CD14-positive monocyte (primary cell): ENCODE results near the gene ZNF407. TPM values are rescaled to one million over a fixed set of nuclear protein-coding genes. Genes with fewer than 3 reads are reported as not detected.

Experiments
- DNase-seq, 3 donors: peaks; one replicate each; pipeline ENCODE4 v3.0.0-alpha.2; 2011 to 2022
- H2AFZ ChIP-seq: 2 replicates; pipeline ENCODE4 v1.6.0; 2012; ENCODE audit warnings: mild to moderate bottlenecking, low read depth, low read length, inconsistent platforms; ENCODE audit not compliant: insufficient read depth, poor library complexity, severe bottlenecking
- H3K27ac ChIP-seq, 2 donors: 1 replicate in 1 of 2; 2 replicates in 1 of 2; pipeline ENCODE4 v1.5.1; 2012 to 2013; ENCODE audit warnings: low read length in 2 of 2, control low read depth in 1 of 2, inconsistent platforms in 1 of 2, low read depth in 1 of 2, mild to moderate bottlenecking in 1 of 2
- H3K27me3 ChIP-seq, 2 donors: one replicate each; pipeline versions ENCODE4 v1.6.0 to v1.6.1; 2011 to 2013; ENCODE audit warnings: low read length in 2 of 2; ENCODE audit not compliant: control insufficient read depth in 2 of 2, insufficient read depth in 2 of 2
- H3K36me3 ChIP-seq, 2 donors: replicated peaks in 1 of 2; 1 replicate in 1 of 2; 2 replicates in 1 of 2; pipeline versions ENCODE4 v1.5.1 to v1.6.1; 2012 to 2013; ENCODE audit warnings: low read length in 2 of 2, control low read depth in 1 of 2, inconsistent platforms in 1 of 2, mild to moderate bottlenecking in 1 of 2; ENCODE audit not compliant: insufficient read depth in 2 of 2, control insufficient read depth in 1 of 2
- H3K4me1 ChIP-seq, 2 donors: 1 replicate in 1 of 2; 2 replicates in 1 of 2; pipeline versions ENCODE4 v1.5.1 to v1.6.1; 2012 to 2013; ENCODE audit warnings: low read length in 2 of 2, control low read depth in 1 of 2, inconsistent platforms in 1 of 2, mild to moderate bottlenecking in 1 of 2, moderate library complexity in 1 of 2; ENCODE audit not compliant: insufficient read depth in 2 of 2, control insufficient read depth in 1 of 2
- H3K4me2 ChIP-seq: replicated peaks from 2 replicates; pipeline ENCODE3; 2012; ENCODE audit warnings: low read length, moderate library complexity, mild to moderate bottlenecking; ENCODE audit not compliant: poor library complexity, severe bottlenecking; ENCODE audit errors: extremely low read depth
- H3K4me3 ChIP-seq, 3 experiments: fragments of 200-600 bp in 1 of 3; sonication (generic) in 1 of 3; replicated peaks in 1 of 3; 1 replicate in 2 of 3; 2 replicates in 1 of 3; pipeline ENCODE4 v1.5.1; 2011 to 2013; ENCODE audit warnings: low read length in 3 of 3, mild to moderate bottlenecking in 3 of 3, control low read depth in 2 of 3, low read depth in 2 of 3, inconsistent platforms in 1 of 3, moderate library complexity in 1 of 3
- H3K79me2 ChIP-seq: 2 replicates; pipeline ENCODE4 v1.6.0; 2012; ENCODE audit warnings: mild to moderate bottlenecking, control low read depth, inconsistent platforms, low read length, moderate library complexity; ENCODE audit not compliant: insufficient read depth
- H3K9ac ChIP-seq: 2 replicates; pipeline ENCODE4 v1.6.0; 2017; ENCODE audit warnings: low read length, mild to moderate bottlenecking; ENCODE audit not compliant: insufficient read depth, poor library complexity, severe bottlenecking
- H3K9me3 ChIP-seq, 2 donors: replicated peaks in 1 of 2; 1 replicate in 1 of 2; 2 replicates in 1 of 2; pipeline versions ENCODE4 v1.5.1 to v1.6.1; 2012 to 2013; ENCODE audit warnings: low read length in 2 of 2, control low read depth in 1 of 2; ENCODE audit not compliant: control insufficient read depth in 1 of 2, insufficient read depth in 1 of 2
- H4K20me1 ChIP-seq: 2 replicates; pipeline ENCODE4 v1.6.0; 2012; ENCODE audit warnings: mild to moderate bottlenecking, low read length, control low read depth, moderate library complexity; ENCODE audit not compliant: insufficient read depth
- H3K27ac Mint-ChIP-seq, 7 donors: one replicate each; pipeline ENCODE4 v1.8.0; 2020; ENCODE audit warnings: mild to moderate bottlenecking in 7 of 7, mixed read lengths in 7 of 7, moderate library complexity in 6 of 7, inconsistent platforms in 2 of 7
- H3K27me3 Mint-ChIP-seq, 3 donors: one replicate each; pipeline ENCODE4 v1.8.0; 2021 to 2022; ENCODE audit warnings: low read depth in 3 of 3, mild to moderate bottlenecking in 3 of 3, mixed read lengths in 3 of 3, moderate library complexity in 3 of 3, inconsistent platforms in 1 of 3
- H3K36me3 Mint-ChIP-seq, 2 donors: one replicate each; pipeline ENCODE4 v1.8.0; 2020; ENCODE audit warnings: mixed read lengths in 2 of 2, inconsistent platforms in 1 of 2, mild to moderate bottlenecking in 1 of 2
- H3K4me1 Mint-ChIP-seq: one replicate; pipeline ENCODE4 v1.8.0; 2020; ENCODE audit warnings: mild to moderate bottlenecking, mixed read lengths
- H3K4me3 Mint-ChIP-seq, 2 donors: one replicate each; pipeline ENCODE4 v1.8.0; 2020; ENCODE audit warnings: mild to moderate bottlenecking in 2 of 2, mixed read lengths in 2 of 2, moderate library complexity in 1 of 2
- H3K9me3 Mint-ChIP-seq, 7 donors: one replicate each; pipeline ENCODE4 v1.8.0; 2020 to 2022; ENCODE audit warnings: mixed read lengths in 7 of 7, mild to moderate bottlenecking in 6 of 7, moderate library complexity in 6 of 7, inconsistent platforms in 2 of 7
- CTCF ChIP-seq: fragments of 200-600 bp; IDR thresholded peaks from one replicate; pipeline ENCODE4 v1.8.0; 2022; ENCODE audit warnings: antibody characterized with exemption, mild to moderate bottlenecking
- WGBS: methylation state at CpG from one replicate; pipeline ENCODE4 v1.1.5; 2013; ENCODE audit warnings: missing lambda C conversion rate; ENCODE audit not compliant: insufficient coverage; 5-methylcytosine and 5-hydroxymethylcytosine counted together
- intact Hi-C, 2 donors: fragments of 100-400 bp; cut with micrococcal nuclease; formaldehyde crosslinking; loops; one replicate each; pipeline versions ENCODE4 v1.15.0 to v1.15.1; 2023
- polyA plus RNA-seq, 3 donors: library from polyadenylated mRNA; depleted of rRNA in 1 of 3; unstranded in 2 of 3; stranded (reverse) in 1 of 3; fragments of 300-500 nt in 2 of 3; fragments of >200 nt in 1 of 3; fragmentation: Illumina TruSeq in 2 of 3; gene quantifications; 1 replicate in 2 of 3; 2 replicates in 1 of 3; pipeline ENCODE4 v1.2.3, GENCODE V29; 2012 to 2021

ZNF407 gene
- polyA plus RNA-seq, 3 donors, result 1.3 to 3.6 (median 1.6) TPM

- Histone ChIP-seq H3K4me1 (no peaks in the 10 kb centered on the region), H3K27ac (no peak overlapping the region), H3K4me2 (no peak overlapping the region), H2AFZ (no peak overlapping the region), H3K9me3 (peaks cover 15 to 19% of the 10 kb centered on the region in 2 donors), H3K4me3 (no peak overlapping the region), H3K36me3 (no peaks in the 10 kb centered on the region), H4K20me1 (no peaks in the 10 kb centered on the region), H3K27me3 (no peaks in the 10 kb centered on the region), H3K9ac (no peak overlapping the region), H3K79me2 (no peaks in the 10 kb centered on the region)
- H3K4me3 Mint-ChIP-seq, result no peak overlapping the region
- H3K4me1 Mint-ChIP-seq, result no peaks in the 10 kb centered on the region
- TF ChIP-seq CTCF, result no peak
- peaks cover 3 to 9% (median 3%) of the 10 kb centered on the region in 3 donors for H3K27me3 Mint-ChIP-seq
- 83% methylated on average over 2 of the region's 8 CpGs for WGBS
- H3K9me3 Mint-ChIP-seq, result peaks cover 3 to 18% (median 7%) of the 10 kb centered on the region in 7 donors
- no peaks in the 10 kb centered on the region for H3K36me3 Mint-ChIP-seq
- no peak overlapping the region for H3K27ac Mint-ChIP-seq
- no peak for DNase-seq
- intact Hi-C loops, result no loop called here
These were observed 490.4 kb downstream of the ZNF407 start for GRCh38 chr18:75088021-75088506.

- Histone ChIP-seq H3K4me1 (no peaks in the 10 kb centered on the region), H3K4me2 (no peak overlapping the region), H4K20me1 (no peaks in the 10 kb centered on the region), H3K27ac (no peak overlapping the region), H3K9ac (no peak overlapping the region), H3K27me3 (no peaks in the 10 kb centered on the region), H3K79me2 (no peaks in the 10 kb centered on the region), H3K4me3 (no peak overlapping the region), H3K9me3 (peaks cover 15 to 19% of the 10 kb centered on the region in 2 donors), H3K36me3 (no peaks in the 10 kb centered on the region), H2AFZ (no peak overlapping the region)
- TF ChIP-seq CTCF, result no peak
- no peak for DNase-seq
- no peak overlapping the region for H3K27ac Mint-ChIP-seq
- no peak overlapping the region for H3K4me3 Mint-ChIP-seq
- H3K4me1 Mint-ChIP-seq, result no peaks in the 10 kb centered on the region
- intact Hi-C loops, result no loop called here
- WGBS, result 97% methylated on average over 17 of the region's 20 CpGs
- H3K36me3 Mint-ChIP-seq, result no peaks in the 10 kb centered on the region
- H3K27me3 Mint-ChIP-seq, result peaks cover 3 to 8% (median 4%) of the 10 kb centered on the region in 3 donors
- peaks cover 2 to 16% (median 7%) of the 10 kb centered on the region in 7 donors for H3K9me3 Mint-ChIP-seq
These were observed 491.0 kb downstream of the ZNF407 start for GRCh38 chr18:75088622-75089211.
